ENCODE measurements around the gene ZBTB7B.

GRCh38 chr1:154953611-154954038, 49.0 kb upstream of the ZBTB7B start:
- TF ChIP-seq CTCF (IDR thresholded peaks at IDR 0.05) (no peak), POLR2A (IDR thresholded peaks at IDR 0.05) (no peak)
